IPS DF 4.7 (cell line): ENCODE data around the gene MSANTD1.

Source experiments
- DNase-seq: peaks from one replicate; pipeline ENCODE4 v3.0.0-alpha.2; 2013; ENCODE audit warnings: low spot score; ENCODE audit errors: extremely low read depth

MSANTD1 gene

GRCh38 chr4:3248811-3249661 lies at the start of gene MSANTD1:
MSANTD1 (plus strand) TSS chr4:3249159; CDS start chr4:3249223, 64 bp downstream.
- DNase-seq = no peak

GRCh38 chr4:3199653-3200422 lies 49.1 kb upstream of the MSANTD1 start:
- DNase-seq = no peak

- DNase-seq = no peak
These were observed 48.4 kb upstream of the MSANTD1 start for GRCh38 chr4:3200423-3201090.

DNA sequence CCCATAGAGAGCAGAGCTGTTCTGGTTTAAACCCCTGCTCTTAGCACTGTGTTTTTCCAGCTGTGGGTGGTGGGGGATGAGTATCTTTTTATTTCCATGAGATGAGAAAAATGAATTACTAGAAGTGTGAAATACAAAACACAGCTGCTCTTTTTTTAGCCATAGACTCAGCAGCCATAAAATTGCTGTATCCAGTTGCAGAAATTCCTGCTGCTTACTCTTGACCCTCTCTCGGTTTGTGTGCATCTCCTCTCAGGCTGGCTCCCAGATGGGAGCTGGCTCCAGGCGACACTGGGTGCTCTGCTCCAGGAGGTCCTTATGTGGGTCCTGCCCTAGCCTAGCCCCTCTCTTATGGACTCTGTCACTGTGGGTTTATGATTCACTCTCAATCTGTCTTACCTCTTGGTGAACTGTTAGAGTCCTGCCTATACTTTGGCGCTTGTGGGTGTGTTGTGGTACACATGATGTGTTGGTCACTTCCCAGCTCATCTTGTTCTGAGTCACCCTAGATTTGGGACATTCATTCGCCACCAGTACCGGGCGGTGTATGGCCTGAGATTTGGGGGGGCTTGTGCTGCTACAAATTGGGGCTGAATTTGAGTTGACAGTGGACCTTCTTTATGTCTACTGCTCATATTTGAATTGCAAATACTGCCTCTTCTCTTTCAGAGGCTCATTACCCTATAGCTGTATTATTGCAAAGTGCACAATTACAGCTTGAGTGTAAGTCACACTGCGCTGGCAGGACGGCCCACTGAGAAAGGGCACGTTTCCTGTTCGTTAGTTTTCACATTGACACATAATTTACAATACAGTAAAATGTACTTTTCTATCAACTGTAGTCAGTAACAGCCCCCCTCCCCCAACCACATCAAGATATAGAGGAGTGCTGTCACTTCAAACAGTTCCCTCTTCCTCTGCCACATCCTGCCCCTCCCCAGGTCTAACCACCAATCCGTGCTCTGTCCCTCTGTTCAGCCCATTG lies 46.9 kb upstream of the MSANTD1 start:
- DNase-seq = no peak

GRCh38 chr4:3202836-3203820 lies 45.8 kb upstream of the MSANTD1 start:
- DNase-seq = no peak

DNA sequence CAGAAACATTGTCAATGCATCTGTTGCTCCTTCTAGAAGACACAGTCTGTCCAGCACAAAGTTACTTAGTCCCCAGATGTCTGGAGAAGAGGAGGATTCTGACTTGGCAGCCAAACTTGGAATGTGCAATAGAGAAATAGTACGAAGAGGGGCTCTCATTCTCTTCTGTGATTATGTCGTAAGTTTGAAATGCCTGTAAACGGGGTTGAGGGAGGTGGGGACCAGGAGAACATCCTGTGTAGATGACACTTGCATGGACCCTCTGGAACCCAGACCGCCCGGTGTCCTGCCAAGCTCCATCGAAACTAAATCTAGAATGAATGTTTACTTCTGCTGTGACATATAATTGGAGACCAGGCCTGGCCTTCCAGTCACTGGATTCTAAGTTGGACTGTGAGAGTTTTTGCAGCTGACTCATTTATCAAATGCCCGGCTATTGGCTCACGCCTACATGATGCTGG lies 45.0 kb upstream of the MSANTD1 start:
- no peak for DNase-seq

DNA sequence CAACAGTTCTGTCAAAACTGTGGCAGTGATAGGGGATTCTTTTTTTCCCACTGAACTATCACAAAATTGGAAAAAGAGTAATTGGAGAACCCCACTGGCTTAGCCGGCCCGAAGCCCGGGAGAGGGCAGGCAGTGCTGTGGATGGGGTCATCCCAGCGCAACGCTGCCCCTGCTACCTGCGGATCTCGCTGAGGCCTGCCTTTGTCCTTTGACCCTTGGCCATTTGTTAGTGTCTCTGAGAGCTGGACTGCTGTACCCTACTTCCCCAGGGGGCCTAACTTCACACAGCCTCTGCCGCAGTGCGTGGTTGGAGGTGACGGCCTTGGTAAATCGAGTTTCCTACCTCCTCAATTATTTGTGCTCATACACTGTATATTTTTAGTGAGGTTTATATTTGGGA lies 43.0 kb upstream of the MSANTD1 start:
- no peak for DNase-seq

- DNase-seq = no peak
These were observed 42.4 kb upstream of the MSANTD1 start for GRCh38 chr4:3206439-3207100.

GRCh38 chr4:3207531-3208037 lies 41.4 kb upstream of the MSANTD1 start:
- DNase-seq = no peak

DNA sequence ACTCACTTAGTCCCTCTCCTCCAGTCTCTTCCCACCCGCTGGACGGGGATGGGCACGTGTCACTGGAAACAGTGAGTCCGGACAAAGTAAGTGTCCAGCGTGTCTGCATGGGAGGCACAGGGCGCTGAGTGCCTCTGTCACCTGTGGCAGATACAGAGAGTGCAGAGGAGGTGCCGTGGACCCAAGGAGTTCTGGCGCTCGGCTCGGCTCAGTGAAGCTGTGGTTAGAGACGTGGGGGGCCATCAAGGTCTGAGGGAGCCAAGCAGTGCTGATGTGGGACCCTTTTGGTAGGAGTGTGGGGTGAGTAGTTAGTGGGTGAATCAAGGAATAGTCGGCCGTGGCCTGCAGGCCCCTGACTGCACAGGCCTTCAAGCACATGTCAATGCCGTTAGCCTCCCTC lies 40.1 kb upstream of the MSANTD1 start:
- DNase-seq = no peak

DNA sequence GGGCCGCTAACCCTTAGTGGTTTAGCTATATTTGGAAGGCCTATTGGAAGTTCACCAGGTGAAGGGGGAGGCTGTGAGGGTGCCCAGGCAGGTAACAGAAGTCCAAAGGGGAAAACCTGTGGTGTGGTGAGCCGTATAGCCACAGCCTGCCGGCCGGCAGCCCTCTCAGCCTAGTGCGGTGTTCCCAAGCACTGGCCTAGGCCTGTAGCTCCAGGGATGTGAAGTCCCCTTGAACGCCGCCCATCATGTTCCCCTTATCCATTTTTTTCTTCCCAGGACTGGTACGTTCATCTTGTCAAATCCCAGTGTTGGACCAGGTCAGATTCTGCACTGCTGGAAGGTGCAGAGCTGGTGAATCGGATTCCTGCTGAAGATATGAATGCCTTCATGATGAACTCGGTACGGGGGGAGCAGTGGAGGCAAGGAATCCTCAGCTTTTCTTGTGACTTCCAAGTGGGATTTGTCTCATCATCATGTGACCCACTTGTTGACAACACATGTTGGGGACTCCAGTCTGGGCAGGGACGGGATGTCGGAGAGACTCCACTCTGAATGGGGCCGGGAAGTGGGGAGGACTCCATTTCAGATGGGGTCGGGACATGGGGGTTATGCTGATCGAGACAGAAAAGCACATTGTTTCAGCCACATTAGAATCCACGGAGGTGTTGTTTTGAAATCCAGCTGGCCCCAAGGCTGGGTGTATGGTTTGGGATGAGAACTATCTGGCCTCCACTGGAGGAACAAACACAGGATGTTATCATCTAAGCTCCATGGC lies 39.2 kb upstream of the MSANTD1 start:
- no peak for DNase-seq

DNA sequence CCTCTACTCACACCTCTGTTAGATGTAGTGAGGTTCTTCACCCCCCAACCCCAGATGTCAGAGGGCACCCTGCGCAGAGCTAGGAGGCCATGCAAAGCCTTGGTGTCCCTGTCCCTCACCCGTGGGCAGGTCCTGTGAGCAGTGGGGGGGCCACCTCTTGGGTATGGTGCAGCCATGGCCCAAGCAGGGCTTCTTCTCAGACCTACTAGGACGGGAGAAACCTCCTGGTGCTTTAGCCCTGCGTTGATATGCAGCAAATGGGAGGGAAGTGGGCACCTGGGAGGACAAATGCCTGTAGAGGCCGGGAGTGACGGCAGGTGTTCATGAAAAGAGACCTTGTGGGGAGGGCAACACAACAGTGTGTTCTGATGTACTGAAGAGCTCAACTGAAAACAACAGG lies 38.5 kb upstream of the MSANTD1 start:
- no peak for DNase-seq

GRCh38 chr4:3211866-3212265 lies 37.1 kb upstream of the MSANTD1 start:
- DNase-seq = no peak

- DNase-seq = no peak
These were observed 36.4 kb upstream of the MSANTD1 start for GRCh38 chr4:3212391-3213105.

DNA sequence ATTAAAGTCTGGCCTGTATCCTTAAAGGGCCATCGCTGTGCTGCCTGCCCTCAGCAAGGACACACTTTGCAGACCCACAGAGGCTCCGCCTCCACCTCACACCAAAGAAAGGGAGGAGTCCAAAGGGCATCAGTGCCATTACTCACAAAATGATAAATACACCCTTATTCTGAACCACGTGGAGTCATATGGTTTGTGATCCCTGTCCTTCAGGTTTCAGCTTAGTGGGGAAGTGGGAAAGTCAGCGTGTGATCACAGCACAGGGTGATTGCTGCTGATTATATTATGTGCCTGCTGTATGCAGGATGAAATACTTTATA lies 35.9 kb upstream of the MSANTD1 start:
- no peak for DNase-seq

DNA sequence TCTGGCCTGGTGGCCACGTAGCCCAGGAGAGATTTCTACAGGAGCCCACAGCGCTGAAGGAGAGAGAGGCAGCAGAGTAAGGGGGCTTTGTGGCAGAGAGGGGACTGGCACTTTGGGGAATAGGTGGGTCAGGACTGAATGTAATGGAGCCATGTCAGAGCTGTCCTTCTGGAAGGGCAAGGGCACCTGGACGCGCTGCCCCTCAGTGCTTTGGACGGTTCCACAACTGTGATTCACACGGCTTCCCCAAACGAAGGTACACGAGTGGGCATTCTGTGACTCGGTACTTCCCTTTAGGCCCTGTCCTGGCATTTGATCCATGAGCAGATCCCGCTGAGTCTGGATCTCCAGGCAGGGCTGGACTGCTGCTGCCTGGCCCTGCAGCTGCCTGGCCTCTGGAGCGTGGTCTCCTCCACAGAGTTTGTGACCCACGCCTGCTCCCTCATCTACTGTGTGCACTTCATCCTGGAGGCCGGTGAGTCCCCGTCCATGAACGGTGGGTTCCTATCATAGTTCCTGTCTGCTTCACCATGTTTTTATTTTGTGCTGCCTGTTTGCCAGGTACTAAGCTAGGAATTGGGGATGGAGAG lies 35.2 kb upstream of the MSANTD1 start:
- DNase-seq = no peak

- no peak for DNase-seq
These were observed 33.7 kb upstream of the MSANTD1 start for GRCh38 chr4:3215256-3215655.
